MG63 (cell line): ENCODE measurements around the gene PRKRA. TPM values are rescaled to one million over a fixed set of nuclear protein-coding genes. Genes with fewer than 3 reads are reported as not detected.
"Not testable (repeated sequence)": the region's sequence is repeated elsewhere in the genome, so short reads cannot be mapped to it uniquely, and the experiment has no call there.

Experiments
- DNase-seq: peaks from one replicate; pipeline ENCODE4 v3.0.0-alpha.2; 2020
- H3K27me3 ChIP-seq: fragments of 250-450 bp; sonication (Bioruptor Pico); 2 replicates; pipeline ENCODE4 v1.5.1; 2020; ENCODE audit warnings: mild to moderate bottlenecking, moderate library complexity
- H3K36me3 ChIP-seq: fragments of 250-450 bp; sonication (Bioruptor Pico); 2 replicates; pipeline ENCODE4 v1.5.1; 2020; ENCODE audit warnings: mild to moderate bottlenecking, moderate library complexity
- H3K4me3 ChIP-seq: fragments of 250-450 bp; sonication (Bioruptor Pico); 2 replicates; pipeline ENCODE4 v1.5.1; 2020; ENCODE audit warnings: mild to moderate bottlenecking, moderate library complexity
- H3K9me3 ChIP-seq: fragments of 250-450 bp; sonication (Bioruptor Pico); 2 replicates; pipeline ENCODE4 v1.5.1; 2020; ENCODE audit warnings: mild to moderate bottlenecking, moderate library complexity
- total RNA-seq: library from RNA; depleted of rRNA; stranded (reverse); fragments of >200 nt; shearing (Covaris generic); gene quantifications from 2 replicates; pipeline ENCODE4 v1.2.3, GENCODE V29; 2014; ENCODE audit warnings: low replicate concordance

The PRKRA gene
- total RNA-seq, 1 experiment from 2014 or later: 75.7 TPM

- H3K27me3 ChIP-seq: no peaks in the 10 kb centered on the region
- H3K9me3 ChIP-seq: no peaks in the 10 kb centered on the region
- H3K36me3 ChIP-seq: no peaks in the 10 kb centered on the region
- no peak overlapping the region for H3K4me3 ChIP-seq
- DNase-seq: no peak
These were observed 23.6 kb upstream of the PRKRA start for GRCh38 chr2:178474560-178474959.

DNA sequence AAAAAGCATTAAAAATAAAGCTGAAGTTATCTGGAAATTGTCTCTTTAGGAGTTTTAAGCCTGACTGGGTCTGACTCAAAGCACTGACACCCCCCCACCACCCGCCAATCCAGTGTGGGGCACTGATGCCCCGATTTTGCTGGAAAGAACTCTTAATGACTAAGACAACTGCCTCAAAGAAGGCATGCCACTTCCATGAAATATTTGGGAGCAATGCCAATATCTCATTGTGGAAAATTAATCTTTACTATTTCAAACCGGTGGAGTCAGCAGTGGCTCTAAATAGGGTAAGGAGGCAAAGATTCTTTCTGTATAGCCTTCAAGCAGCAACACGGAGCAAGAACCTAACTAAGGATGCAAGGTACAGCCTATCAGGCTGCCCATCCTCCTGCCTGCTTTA lies 23.0 kb upstream of the PRKRA start:
- Histone ChIP-seq H3K4me3 (no peak overlapping the region), H3K36me3 (no peaks in the 10 kb centered on the region), H3K27me3 (no peaks in the 10 kb centered on the region), H3K9me3 (no peaks in the 10 kb centered on the region)
- peak; percentile 52 for DNase-seq

DNA sequence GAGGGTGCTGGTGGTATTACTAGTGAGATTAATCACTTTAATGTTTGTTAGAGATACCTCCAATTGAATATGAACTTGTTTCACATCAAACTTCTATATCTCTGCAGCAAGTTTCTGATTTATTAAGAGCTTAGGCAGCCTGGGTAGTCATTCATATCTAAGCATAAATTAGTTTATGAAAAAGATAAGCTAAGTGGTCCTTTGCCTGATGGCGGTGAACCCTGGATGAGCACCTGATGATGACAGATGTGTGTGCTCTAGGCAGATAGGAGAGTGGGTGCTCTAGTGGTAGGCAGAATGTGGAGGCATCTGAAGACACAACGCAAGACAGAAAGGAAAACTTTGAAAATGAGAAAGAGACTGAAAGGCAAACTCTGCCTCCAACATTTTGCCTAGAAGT lies 22.4 kb upstream of the PRKRA start:
- DNase-seq: no peak
- Histone ChIP-seq H3K27me3 (no peaks in the 10 kb centered on the region), H3K36me3 (no peaks in the 10 kb centered on the region), H3K4me3 (no peak overlapping the region), H3K9me3 (no peaks in the 10 kb centered on the region)

- not testable (repeated sequence) for DNase-seq, H3K9me3 ChIP-seq, H3K36me3 ChIP-seq, H3K4me3 ChIP-seq, H3K27me3 ChIP-seq
These were observed 20.3 kb upstream of the PRKRA start for GRCh38 chr2:178471313-178471712.

DNA sequence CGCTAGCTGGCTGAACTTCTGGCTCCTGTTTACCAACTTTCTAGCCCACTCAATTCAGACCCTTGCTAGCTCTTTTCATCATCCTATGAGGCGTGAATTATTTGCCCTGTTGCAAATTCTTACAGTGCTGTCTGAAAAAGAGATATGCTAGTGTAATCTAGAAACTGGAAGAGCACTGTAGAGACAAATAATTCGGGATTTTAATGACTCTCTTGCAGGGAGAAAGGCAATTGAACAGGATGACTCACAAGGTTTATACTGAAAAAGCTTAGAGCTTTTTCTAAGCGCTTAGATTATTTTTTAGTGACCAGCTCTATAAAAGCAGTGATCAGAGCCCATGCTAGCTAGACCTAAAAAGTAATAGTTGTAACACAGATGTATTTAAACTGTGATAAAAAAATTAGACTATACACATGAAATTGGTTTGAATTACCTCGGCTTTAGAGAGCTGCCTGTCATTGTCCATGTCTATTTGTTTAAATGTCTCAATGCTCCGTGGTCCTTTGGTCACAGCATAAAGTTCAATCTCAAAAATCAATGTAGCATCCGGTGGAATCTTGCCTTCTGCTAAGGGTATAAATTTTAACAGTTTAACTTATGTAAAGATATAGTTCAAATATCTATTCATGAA lies 18.4 kb upstream of the PRKRA start:
- Histone ChIP-seq H3K9me3 (no peaks in the 10 kb centered on the region), H3K36me3 (no peaks in the 10 kb centered on the region), H3K27me3 (no peaks in the 10 kb centered on the region), H3K4me3 (no peak overlapping the region)
- no peak for DNase-seq

- no peak overlapping the region for H3K4me3 ChIP-seq
- DNase-seq: no peak
- H3K36me3 ChIP-seq: no peaks in the 10 kb centered on the region
- H3K27me3 ChIP-seq: no peaks in the 10 kb centered on the region
- no peaks in the 10 kb centered on the region for H3K9me3 ChIP-seq
These were observed 6.5 kb upstream of the PRKRA start for GRCh38 chr2:178457390-178457886.

DNA sequence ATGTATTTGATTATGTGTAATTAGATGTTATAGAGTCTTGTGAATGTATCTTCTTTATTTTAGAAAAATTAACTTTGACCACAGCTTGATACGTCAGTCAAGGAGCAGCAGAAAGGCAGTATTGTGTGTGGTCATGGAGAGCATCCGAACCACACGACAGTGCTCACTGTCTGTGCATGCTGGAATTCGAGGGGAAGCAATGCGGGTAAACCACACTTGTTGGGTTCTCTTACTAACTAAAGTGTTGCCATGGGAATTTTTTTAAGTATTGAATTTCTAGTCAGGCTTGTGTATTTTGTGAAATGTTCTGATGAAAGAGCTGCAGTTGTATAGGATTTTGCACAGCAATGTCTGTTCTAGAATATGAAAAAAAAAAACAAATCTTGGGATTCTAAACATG lies 5.0 kb upstream of the PRKRA start:
- DNase-seq: no peak
- no peaks in the 10 kb centered on the region; the same call in 1 of the 2 replicates for H3K36me3 ChIP-seq
- no peaks in the 10 kb centered on the region for H3K27me3 ChIP-seq
- no peaks in the 10 kb centered on the region for H3K9me3 ChIP-seq
- H3K4me3 ChIP-seq: no peak overlapping the region

DNA sequence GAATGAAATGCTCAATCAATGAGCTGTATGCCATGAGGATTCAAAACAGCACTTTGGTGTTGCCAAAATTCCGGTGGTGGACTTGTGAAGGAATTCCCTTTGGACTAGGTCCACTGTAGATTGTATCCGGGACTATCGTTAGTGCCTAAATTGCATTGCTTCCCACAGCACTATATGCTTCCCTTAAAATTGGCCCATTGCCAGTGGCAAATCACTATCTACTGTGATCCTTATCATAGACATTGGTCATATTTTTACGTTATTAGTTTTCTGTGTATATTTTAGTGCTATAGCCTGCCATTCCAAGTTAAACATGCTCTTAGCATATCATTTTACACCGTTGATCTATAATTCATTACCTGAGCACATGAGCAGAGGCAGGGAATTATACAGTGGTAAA lies 1.9 kb upstream of the PRKRA start:
- Histone ChIP-seq H3K9me3 (no peaks in the 10 kb centered on the region), H3K36me3 (peaks cover 20% of the 10 kb centered on the region), H3K27me3 (no peaks in the 10 kb centered on the region), H3K4me3 (no peak overlapping the region)
- no peak for DNase-seq

DNA sequence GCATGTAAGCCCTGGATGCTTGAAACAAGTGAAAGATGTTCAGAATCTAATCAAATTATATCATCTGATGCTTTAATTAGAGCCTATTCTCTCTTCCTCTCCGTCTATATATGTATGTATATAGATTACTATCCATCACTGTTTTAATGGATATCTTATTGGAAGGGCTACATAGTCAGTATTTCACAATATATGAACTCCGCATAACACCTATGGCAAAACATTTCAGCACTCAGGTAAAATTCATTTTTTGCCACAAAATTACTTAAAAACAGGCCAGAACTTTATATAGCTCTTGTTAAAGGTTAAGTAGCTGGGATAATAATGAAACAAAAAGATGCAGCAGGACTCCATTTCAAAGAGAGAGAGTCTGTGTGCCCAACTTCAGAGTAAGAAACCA lies 1.4 kb upstream of the PRKRA start:
- Histone ChIP-seq H3K27me3 (no peaks in the 10 kb centered on the region), H3K9me3 (no peaks in the 10 kb centered on the region), H3K4me3 (no peak overlapping the region), H3K36me3 (peaks cover 24% of the 10 kb centered on the region)
- no peak for DNase-seq

DNA sequence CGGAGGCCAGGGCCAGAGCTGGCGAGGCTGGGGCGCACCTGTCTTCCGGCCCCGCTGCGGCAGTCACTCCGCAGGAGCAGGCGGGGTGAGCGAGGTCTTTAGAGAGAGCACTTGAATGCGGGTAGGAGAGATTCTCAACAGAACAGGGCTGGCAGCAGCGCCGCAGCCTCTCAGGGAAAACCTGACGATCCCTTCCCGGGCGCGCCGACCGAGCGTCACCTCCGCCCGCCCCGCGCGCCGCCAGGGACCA lies 526 bp downstream of the PRKRA start:
- Histone ChIP-seq H3K36me3 (peaks cover 41% of the 10 kb centered on the region), H3K4me3 (peak overlapping the region; percentile 99), H3K27me3 (no peaks in the 10 kb centered on the region), H3K9me3 (no peaks in the 10 kb centered on the region)
- no peak for DNase-seq

- Histone ChIP-seq H3K27me3 (no peaks in the 10 kb centered on the region), H3K9me3 (no peaks in the 10 kb centered on the region), H3K36me3 (peaks cover 46% of the 10 kb centered on the region), H3K4me3 (peak overlapping the region; percentile 99)
- DNase-seq: no peak
These were observed 1.1 kb downstream of the PRKRA start for GRCh38 chr2:178449700-178450523.

DNA sequence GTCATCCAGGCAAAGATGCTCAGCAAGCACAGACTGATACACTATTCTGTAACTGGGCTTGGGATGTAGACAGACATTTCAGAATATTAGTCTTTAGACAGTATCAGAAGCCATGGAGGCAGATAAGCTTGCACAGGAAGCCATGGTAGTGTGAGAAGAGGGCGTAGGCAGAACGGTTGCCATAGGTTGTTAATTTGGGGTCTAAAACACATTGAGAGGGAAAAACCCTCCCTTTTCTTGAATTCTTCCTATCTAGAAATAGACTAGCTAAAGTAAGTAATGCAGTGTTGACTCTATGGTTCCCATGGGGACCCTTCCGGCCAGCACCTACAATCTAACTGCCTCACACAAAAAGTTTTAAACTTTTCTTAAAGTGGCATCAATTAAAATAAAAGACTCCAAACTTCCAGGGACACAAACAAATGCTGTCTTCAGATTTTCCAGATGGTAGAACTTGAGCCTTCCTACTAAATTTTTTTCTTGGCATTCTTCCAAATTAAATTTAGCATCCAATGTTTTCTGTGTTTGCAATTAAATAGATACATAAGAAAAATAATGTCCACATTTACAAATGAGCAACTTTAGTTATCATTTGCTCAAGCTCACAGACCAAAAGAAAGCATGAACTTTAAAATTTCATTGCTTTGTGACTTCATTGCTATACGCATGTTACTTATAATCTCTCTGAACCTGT lies 1.9 kb downstream of the PRKRA start:
- Histone ChIP-seq H3K9me3 (no peaks in the 10 kb centered on the region), H3K4me3 (peak overlapping the region; percentile 99), H3K27me3 (no peaks in the 10 kb centered on the region), H3K36me3 (peaks cover 54% of the 10 kb centered on the region)
- DNase-seq: no peak

GRCh38 chr2:178441426-178441825 lies 9.5 kb downstream of the PRKRA start:
- no peak overlapping the region for H3K4me3 ChIP-seq
- DNase-seq: no peak
- no peaks in the 10 kb centered on the region for H3K27me3 ChIP-seq
- H3K36me3 ChIP-seq: peaks cover 66% of the 10 kb centered on the region
- no peaks in the 10 kb centered on the region for H3K9me3 ChIP-seq

DNA sequence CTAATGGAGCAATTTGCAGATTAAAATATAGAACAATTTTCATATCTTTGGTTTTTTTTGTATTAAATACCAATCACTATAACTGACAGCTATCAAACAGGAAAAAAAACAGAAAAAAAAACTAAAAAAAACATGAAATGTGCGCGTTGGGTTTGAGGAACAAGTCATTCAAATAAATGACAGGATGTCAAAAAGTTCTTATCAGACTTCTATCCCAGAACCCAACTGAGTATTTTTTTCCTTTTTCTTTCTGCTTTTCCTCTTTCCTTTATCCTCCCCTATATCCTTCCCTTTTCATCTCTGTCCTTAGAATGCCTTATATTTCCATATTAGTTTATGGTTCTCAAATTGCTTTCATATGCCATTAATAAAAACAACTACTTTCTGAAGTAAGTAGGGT lies 14.3 kb downstream of the PRKRA start:
- Histone ChIP-seq H3K4me3 (no peak overlapping the region), H3K27me3 (no peaks in the 10 kb centered on the region), H3K36me3 (peaks cover 51% of the 10 kb centered on the region), H3K9me3 (no peaks in the 10 kb centered on the region)
- DNase-seq: no peak

DNA sequence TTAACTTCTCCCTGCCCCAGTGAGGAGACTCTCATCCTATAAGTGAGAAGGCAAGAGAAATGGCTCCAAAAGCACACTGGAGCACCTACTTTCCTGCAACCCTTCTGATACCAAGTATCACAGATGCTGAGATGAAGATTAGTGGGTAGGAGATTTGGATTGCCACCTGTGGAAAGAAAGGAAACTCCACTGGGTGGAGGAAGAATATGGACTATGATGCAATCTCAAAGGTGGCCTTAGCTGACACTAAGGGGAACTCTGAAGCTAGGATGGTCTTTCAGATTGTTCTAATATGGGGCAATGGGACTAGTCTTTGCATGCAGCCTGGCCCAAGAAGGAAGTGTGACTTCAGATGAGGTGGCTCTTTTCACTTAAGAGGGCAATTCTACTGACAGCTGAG lies 21.6 kb downstream of the PRKRA start:
- DNase-seq: no peak
- H3K4me3 ChIP-seq: no peak overlapping the region
- no peaks in the 10 kb centered on the region for H3K27me3 ChIP-seq
- no peaks in the 10 kb centered on the region for H3K9me3 ChIP-seq
- peaks cover 49% of the 10 kb centered on the region for H3K36me3 ChIP-seq

DNA sequence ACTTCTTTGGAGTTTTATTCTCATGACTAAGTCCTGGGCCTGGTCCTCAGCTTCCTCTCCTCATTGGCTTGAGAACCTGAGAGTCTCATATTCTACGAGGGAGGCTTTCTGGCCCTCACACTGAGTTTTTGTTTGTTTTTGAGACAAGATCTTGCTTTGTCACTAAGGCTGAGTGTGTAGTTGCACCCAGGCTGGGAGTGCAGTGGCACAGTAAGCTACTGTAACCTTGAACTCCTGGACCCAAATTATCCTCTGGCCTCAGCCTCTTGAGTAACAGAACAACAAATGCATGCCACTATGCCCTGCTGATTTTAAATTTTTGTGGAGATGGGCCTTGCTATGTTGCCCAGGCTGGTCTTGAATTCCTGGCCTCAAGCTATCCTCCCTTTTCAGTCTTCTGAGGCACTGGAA lies 22.6 kb downstream of the PRKRA start:
- DNase-seq: no peak
- Histone ChIP-seq H3K4me3 (no peak overlapping the region), H3K36me3 (peaks cover 48% of the 10 kb centered on the region), H3K27me3 (no peaks in the 10 kb centered on the region), H3K9me3 (no peaks in the 10 kb centered on the region)

- Histone ChIP-seq H3K36me3 (peaks cover 39% of the 10 kb centered on the region), H3K27me3 (no peaks in the 10 kb centered on the region), H3K4me3 (no peak overlapping the region), H3K9me3 (no peaks in the 10 kb centered on the region)
- DNase-seq: no peak
These were observed 23.5 kb downstream of the PRKRA start for GRCh38 chr2:178427458-178427857.

DNA sequence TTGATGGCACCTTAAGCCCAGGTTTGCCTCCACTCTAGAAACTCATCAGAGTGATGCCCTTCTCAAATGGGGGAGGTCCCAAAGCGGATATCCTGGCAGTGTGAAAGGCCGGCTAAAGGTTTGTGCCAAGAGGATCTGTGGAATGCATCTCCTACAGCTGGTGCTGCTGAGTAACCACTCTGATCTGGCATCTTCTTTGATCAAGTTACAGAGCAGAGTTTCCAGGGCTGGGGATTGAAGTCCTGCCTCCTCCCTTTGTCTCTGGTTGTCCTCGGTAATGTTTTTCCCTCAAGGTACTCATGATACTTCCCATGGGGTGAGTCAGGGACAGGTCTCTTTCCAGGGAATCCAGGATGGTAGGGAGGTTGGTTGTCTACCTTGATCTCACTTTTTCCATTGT lies 24.6 kb downstream of the PRKRA start:
- DNase-seq: no peak

More for the DNA sequence above, 24.6 kb downstream of the PRKRA start:
- Histone ChIP-seq H3K27me3 (no peaks in the 10 kb centered on the region), H3K36me3 (peaks cover 28% of the 10 kb centered on the region), H3K9me3 (no peaks in the 10 kb centered on the region), H3K4me3 (no peak overlapping the region)
